WTC11 (cell line): ENCODE measurements around the gene HTR4. TPM values are rescaled to one million over a fixed set of nuclear protein-coding genes. Genes with fewer than 3 reads are reported as not detected.

Source experiments
- ATAC-seq: fragments of 200-7000 bp; cut with Tn5 transposase; 2 replicates; pipeline ENCODE4 v1.10.0; 2021; ENCODE audit warnings: mild to moderate bottlenecking, moderate library complexity
- CTCF ChIA-PET: fragments of 300-600 bp; sonication (Branson Sonifier 250); formaldehyde crosslinking; loops from one replicate; lab custom pipeline; 2021; ENCODE audit warnings: antibody characterized with exemption; lab: Charles Lee
- POLR2A ChIA-PET: fragments of 350-600 bp; sonication (Branson Sonifier 250); formaldehyde crosslinking; loops from one replicate; lab custom pipeline; 2021; ENCODE audit warnings: antibody characterized with exemption; lab: Charles Lee
- DNase-seq: peaks from one replicate; pipeline ENCODE4 v3.0.0; 2021; ENCODE audit warnings: low spot score
- H3K27ac Mint-ChIP-seq: 2 replicates; pipeline ENCODE4 v1.8.0; 2021; ENCODE audit warnings: mixed read lengths
- H3K27me3 Mint-ChIP-seq: 2 replicates; pipeline ENCODE4 v1.8.0; 2021; ENCODE audit warnings: low read depth, mild to moderate bottlenecking, moderate library complexity, mixed read lengths
- H3K36me3 Mint-ChIP-seq: 2 replicates; pipeline ENCODE4 v1.8.0; 2021; ENCODE audit warnings: mixed read lengths
- H3K4me1 Mint-ChIP-seq: 2 replicates; pipeline ENCODE4 v1.8.0; 2022; ENCODE audit warnings: mixed read lengths
- H3K4me3 Mint-ChIP-seq: 2 replicates; pipeline ENCODE4 v1.8.0; 2021; ENCODE audit warnings: mild to moderate bottlenecking, moderate library complexity, mixed read lengths
- H3K9me3 Mint-ChIP-seq: 2 replicates; pipeline ENCODE4 v1.8.0; 2021; ENCODE audit warnings: mixed read lengths
- CBFB ChIP-seq: sonication (generic); formaldehyde crosslinking; IDR thresholded peaks from 2 replicates; pipeline ENCODE4 v1.8.1; 2022; ENCODE audit warnings: mild to moderate bottlenecking, low read depth, missing genetic modification reagents
- CREM ChIP-seq: sonication (generic); formaldehyde crosslinking; IDR thresholded peaks from 2 replicates; pipeline ENCODE4 v1.8.1; 2022; ENCODE audit warnings: mild to moderate bottlenecking, missing genetic modification reagents, moderate library complexity
- E2F5 ChIP-seq: sonication (generic); formaldehyde crosslinking; IDR thresholded peaks from 2 replicates; pipeline ENCODE4 v1.8.1; 2022; ENCODE audit warnings: mild to moderate bottlenecking, moderate library complexity, missing genetic modification reagents
- ELF4 ChIP-seq: sonication (generic); formaldehyde crosslinking; IDR thresholded peaks from 2 replicates; pipeline ENCODE4 v1.8.1; 2022; ENCODE audit warnings: low read depth, mild to moderate bottlenecking, moderate library complexity, missing genetic modification reagents
- ERG ChIP-seq: fragments of 250-450 bp; sonication (Bioruptor Pico); IDR thresholded peaks from 2 replicates; pipeline ENCODE4 v1.8.0; 2021; ENCODE audit warnings: mild to moderate bottlenecking
- FOXP1 ChIP-seq: sonication (generic); formaldehyde crosslinking; IDR thresholded peaks from 2 replicates; pipeline ENCODE4 v1.8.0; 2022; ENCODE audit warnings: missing genetic modification reagents, mild to moderate bottlenecking, moderate library complexity, borderline replicate concordance
- FOXP4 ChIP-seq: sonication (generic); formaldehyde crosslinking; IDR thresholded peaks from 2 replicates; pipeline ENCODE4 v1.8.0; 2022; ENCODE audit warnings: mild to moderate bottlenecking, missing genetic modification reagents
- GRHL2 ChIP-seq: fragments of 250-450 bp; sonication (Bioruptor Pico); IDR thresholded peaks from 2 replicates; pipeline ENCODE4 v1.8.0; 2022; ENCODE audit warnings: mild to moderate bottlenecking, moderate library complexity; ENCODE audit not compliant: insufficient replicate concordance, severe bottlenecking
- MLX ChIP-seq: sonication (generic); formaldehyde crosslinking; IDR thresholded peaks from 2 replicates; pipeline ENCODE4 v1.8.1; 2023; ENCODE audit warnings: mild to moderate bottlenecking, missing genetic modification reagents, moderate library complexity
- NFATC4 ChIP-seq: fragments of 250-450 bp; sonication (Bioruptor Pico); IDR thresholded peaks from 2 replicates; pipeline ENCODE4 v1.9.0; 2021; ENCODE audit warnings: mild to moderate bottlenecking
- NR1H2 ChIP-seq: sonication (generic); formaldehyde crosslinking; IDR thresholded peaks from 2 replicates; pipeline ENCODE4 v1.9.0; 2021; ENCODE audit warnings: mild to moderate bottlenecking, moderate library complexity, missing genetic modification reagents
- RELA ChIP-seq: sonication (generic); formaldehyde crosslinking; IDR thresholded peaks from 2 replicates; pipeline ENCODE4 v1.8.1; 2022; ENCODE audit warnings: missing genetic modification reagents, mild to moderate bottlenecking, borderline replicate concordance
- RORB ChIP-seq: fragments of 250-450 bp; sonication (Bioruptor Pico); IDR thresholded peaks from 2 replicates; pipeline ENCODE4 v1.9.0; 2021; ENCODE audit warnings: mild to moderate bottlenecking
- SMAD4 ChIP-seq: sonication (generic); formaldehyde crosslinking; IDR thresholded peaks from 2 replicates; pipeline ENCODE4 v1.8.0; 2022; ENCODE audit warnings: mild to moderate bottlenecking, missing genetic modification reagents
- TEAD1 ChIP-seq: sonication (generic); formaldehyde crosslinking; IDR thresholded peaks from 2 replicates; pipeline ENCODE4 v1.8.0; 2022; ENCODE audit warnings: mild to moderate bottlenecking, missing genetic modification reagents
- ZBTB43 ChIP-seq: sonication (generic); formaldehyde crosslinking; IDR thresholded peaks from 2 replicates; pipeline ENCODE4 v1.8.1; 2023; ENCODE audit warnings: mild to moderate bottlenecking, missing genetic modification reagents
- ZMAT4 ChIP-seq: fragments of 250-450 bp; sonication (Bioruptor Pico); IDR thresholded peaks from 2 replicates; pipeline ENCODE4 v1.9.0; 2021; ENCODE audit warnings: mild to moderate bottlenecking
- ZNF138 ChIP-seq: sonication (generic); formaldehyde crosslinking; conservative IDR thresholded peaks from 2 replicates; pipeline ENCODE4 v1.8.1; 2022; ENCODE audit warnings: mild to moderate bottlenecking, moderate library complexity, missing genetic modification reagents
- ZNF219 ChIP-seq: sonication (generic); formaldehyde crosslinking; IDR thresholded peaks from 2 replicates; pipeline ENCODE4 v1.8.0; 2023; ENCODE audit warnings: missing genetic modification reagents, mild to moderate bottlenecking, borderline replicate concordance
- ZNF281 ChIP-seq: sonication (generic); formaldehyde crosslinking; IDR thresholded peaks from 2 replicates; pipeline ENCODE4 v1.8.0; 2023; ENCODE audit warnings: mild to moderate bottlenecking, missing genetic modification reagents
- ZNF317 ChIP-seq: sonication (generic); formaldehyde crosslinking; IDR thresholded peaks from 2 replicates; pipeline ENCODE4 v1.8.1; 2023; ENCODE audit warnings: low read depth, mild to moderate bottlenecking, moderate library complexity, missing genetic modification reagents, borderline replicate concordance
- ZNF416 ChIP-seq: fragments of 250-450 bp; sonication (Bioruptor Pico); IDR thresholded peaks from 2 replicates; pipeline ENCODE4 v1.9.0; 2021; ENCODE audit warnings: mild to moderate bottlenecking, inconsistent platforms
- ZNF423 ChIP-seq: fragments of 250-450 bp; sonication (Bioruptor Pico); IDR thresholded peaks from 2 replicates; pipeline ENCODE4 v2.1.2; 2022; ENCODE audit warnings: mild to moderate bottlenecking, moderate library complexity
- total RNA-seq: library from RNA; stranded (reverse); gene quantifications from 3 replicates; pipeline ENCODE4 v1.2.3, GENCODE V29; 2021

HTR4 gene
- total RNA-seq, 1 experiment from 2014 or later = not detected

- TF ChIP-seq CREM (no peak), ZNF317 (CRISPR knock-in tag) (no peak), CBFB (CRISPR knock-in tag) (no peak), E2F5 (CRISPR knock-in tag) (no peak), ZNF138 (CRISPR knock-in tag) (no peak), NR1H2 (CRISPR knock-in tag) (no peak), ZBTB43 (CRISPR knock-in tag) (no peak), ZNF219 (CRISPR knock-in tag) (no peak), MLX (no peak), ZMAT4 (CRISPR knock-in tag) (no peak), ZNF281 (no peak), ZNF416 (no peak), ELF4 (CRISPR knock-in tag) (no peak), FOXP1 (CRISPR knock-in tag) (no peak), ZNF423 (CRISPR knock-in tag) (no peak), RORB (no peak)
- Mint-ChIP-seq H3K9me3 (peaks cover 5% of the 10 kb centered on the region; the same call in 1 of the 2 replicates), H3K4me3 (no peak overlapping the region), H3K27me3 (no peaks in the 10 kb centered on the region), H3K4me1 (no peaks in the 10 kb centered on the region), H3K27ac (no peak overlapping the region), H3K36me3 (no peaks in the 10 kb centered on the region)
- ChIA-PET CTCF (interaction anchor here (1.4 to 2.1 kb wide), 2 partner anchors 9 to 35 kb away, joined by 7 to 8 read pairs; no protein-coding TSS in a partner anchor), POLR2A (no interaction called here)
- no peak for DNase-seq
- no peak; the same call in 1 of the 2 replicates for ATAC-seq
These were observed 42.1 kb upstream of the HTR4 start for GRCh38 chr5:148696187-148697036.

GRCh38 chr5:148690945-148691344 is 36.6 kb upstream of the HTR4 start:
- Mint-ChIP-seq H3K4me3 (no peak overlapping the region), H3K27me3 (no peaks in the 10 kb centered on the region; the same call in 1 of the 2 replicates), H3K27ac (no peak overlapping the region), H3K4me1 (no peaks in the 10 kb centered on the region), H3K36me3 (no peaks in the 10 kb centered on the region), H3K9me3 (peaks cover 22% of the 10 kb centered on the region)
- DNase-seq (no peak), ATAC-seq (no peak)
- CTCF ChIA-PET = no interaction called here
- POLR2A ChIA-PET = no interaction called here
- no peak for TF ChIP-seq ELF4 (CRISPR knock-in tag)
- TF ChIP-seq FOXP4 (CRISPR knock-in tag) = no peak
- TF ChIP-seq FOXP1 (CRISPR knock-in tag) = no peak
- no peak for TF ChIP-seq CBFB (CRISPR knock-in tag)
- TF ChIP-seq RELA (CRISPR knock-in tag) = no peak
- TF ChIP-seq ZNF219 (CRISPR knock-in tag) = no peak
- TF ChIP-seq NFATC4 (CRISPR knock-in tag) = no peak
- TF ChIP-seq ZBTB43 (CRISPR knock-in tag) = no peak
- TF ChIP-seq NR1H2 (CRISPR knock-in tag) = no peak
- TF ChIP-seq TEAD1 (CRISPR knock-in tag) = no peak
- TF ChIP-seq ERG (CRISPR knock-in tag) = no peak
- TF ChIP-seq SMAD4 (CRISPR knock-in tag) = no peak
- no peak for TF ChIP-seq GRHL2 (CRISPR knock-in tag)
